HFF-Myc (cell line): ENCODE results near the gene TMOD1.

Source experiments
- DNase-seq: peaks from one replicate; pipeline ENCODE4 v3.0.0-alpha.2; 2011; ENCODE audit warnings: low read depth; ENCODE audit errors: extremely low read depth
- H3K4me3 ChIP-seq: replicated peaks from 2 replicates; pipeline ENCODE4 v1.5.1; 2011; ENCODE audit warnings: low read depth, mild to moderate bottlenecking, control low read depth, low read length
- CTCF ChIP-seq: IDR thresholded peaks from 2 replicates; pipeline ENCODE4 v1.5.1; 2012; ENCODE audit warnings: mild to moderate bottlenecking, low read depth, low read length, control low read depth; ENCODE audit errors: missing control alignments

Gene TMOD1

GRCh38 chr9:97547098-97547829, 45.8 kb downstream of the TMOD1 start:
- no peak for TF ChIP-seq CTCF
- no peak for DNase-seq
- no peak overlapping the region for H3K4me3 ChIP-seq

GRCh38 chr9:97548379-97548778, 46.9 kb downstream of the TMOD1 start:
- no peak overlapping the region for H3K4me3 ChIP-seq
- TF ChIP-seq CTCF: no peak
- no peak for DNase-seq

GRCh38 chr9:97548819-97549540, 47.5 kb downstream of the TMOD1 start:
- TF ChIP-seq CTCF: no peak
- DNase-seq: no peak
- H3K4me3 ChIP-seq: no peak overlapping the region

GRCh38 chr9:97550386-97550785, 48.9 kb downstream of the TMOD1 start:
- TF ChIP-seq CTCF: no peak
- H3K4me3 ChIP-seq: no peak overlapping the region
- no peak for DNase-seq

- no peak overlapping the region for H3K4me3 ChIP-seq
- TF ChIP-seq CTCF: no peak
- DNase-seq: no peak
Measured at GRCh38 chr9:97551308-97551707, 49.8 kb downstream of the TMOD1 start.

GRCh38 chr9:97553141-97553540, 51.7 kb downstream of the TMOD1 start:
- no peak overlapping the region for H3K4me3 ChIP-seq
- no peak for TF ChIP-seq CTCF
- DNase-seq: no peak
